ENCODE data around the gene VPS13D. TPM values are rescaled to one million over a fixed set of nuclear protein-coding genes. Genes with fewer than 3 reads are reported as not detected.

The VPS13D gene
- total RNA-seq, 1 experiment from 2014 or later: 20.2 TPM

GRCh38 chr1:12369258-12369657 is 139.4 kb downstream of the VPS13D start:
- Histone ChIP-seq H2AK5ac (ENCODE audit: insufficient read length, low read length) (no peak overlapping the region), H3K9me3 (ENCODE audit: control insufficient read depth, low read depth, low read length) (no peaks in the 10 kb centered on the region), H2BK20ac (ENCODE audit: low read depth, low read length, poor library complexity, severe bottlenecking) (no peak overlapping the region), H2BK12ac (ENCODE audit: insufficient read length, low read depth, low read length) (no peak overlapping the region), H3K27ac (ENCODE audit: insufficient read length, low read depth, low read length) (no peak overlapping the region), H3K9ac (ENCODE audit: extremely low read depth, insufficient read length, low read length) (no peak overlapping the region), H3K56ac (ENCODE audit: insufficient read length, low read depth, low read length) (no peak overlapping the region), H3K79me1 (ENCODE audit: insufficient read depth, low read depth, low read length, poor library complexity, severe bottlenecking) (no peaks in the 10 kb centered on the region), H3T11ph (ENCODE audit: low read length) (no peak overlapping the region), H4K91ac (ENCODE audit: insufficient read length, low read depth, low read length) (no peak overlapping the region), H3K18ac (ENCODE audit: insufficient read length, low read depth, low read length) (no peak overlapping the region), H3K23ac (ENCODE audit: insufficient read length, low read depth, low read length) (no peak overlapping the region), H2BK5ac (ENCODE audit: insufficient read length, low read length) (no peak overlapping the region), H2BK120ac (ENCODE audit: low read depth, low read length, poor library complexity, severe bottlenecking) (no peak overlapping the region), H4K8ac (replicated peaks; ENCODE audit: insufficient read length, low read depth, low read length) (no peak overlapping the region), H4K20me1 (ENCODE audit: control insufficient read depth, insufficient read depth, insufficient read length) (no peaks in the 10 kb centered on the region), H2AFZ (ENCODE audit: low read length) (no peak overlapping the region), H4K5ac (ENCODE audit: insufficient read length, low read depth, low read length) (no peak overlapping the region), H2BK15ac (ENCODE audit: low read depth, low read length) (no peak overlapping the region), H3K4ac (ENCODE audit: low read depth, low read length) (no peak overlapping the region), H3K23me2 (ENCODE audit: insufficient read length, low read depth, low read length, poor library complexity, severe bottlenecking) (no peaks in the 10 kb centered on the region), H3K4me2 (ENCODE audit: insufficient read depth, insufficient read length, low read length) (no peak overlapping the region), H3K27me3 (ENCODE audit: insufficient read depth, low read length) (no peaks in the 10 kb centered on the region), H3K4me1 (ENCODE audit: insufficient read depth, low read length) (no peaks in the 10 kb centered on the region), H3K14ac (ENCODE audit: insufficient read depth, low read length) (no peak overlapping the region), H3K79me2 (ENCODE audit: insufficient read depth, low read length) (no peaks in the 10 kb centered on the region)
- no CpG with 5 or more reads among the region's 6 CpGs for WGBS (ENCODE audit: extremely low coverage, insufficient read length, low lambda C conversion rate)
- peaks cover 2 to 17% (median 16%) of the 10 kb centered on the region in 3 experiments; a peak in 5 of 7 replicates for H3K36me3 Mint-ChIP-seq (ENCODE audit: insufficient read depth in 1 of 3, low read depth in 3 of 3)
- DNase-seq: no peak
- H3K4me1 Mint-ChIP-seq: peaks cover 3 to 8% of the 10 kb centered on the region in 2 experiments; a peak in 2 of 4 replicates
- peak overlapping the region in 1 of 3 experiments; percentile 60; a peak in 2 of 7 replicates for H3K27ac Mint-ChIP-seq
- TF ChIP-seq CTCF (conservative IDR thresholded peaks at IDR 0.05): no peak
- no peaks in the 10 kb centered on the region for H3K27me3 Mint-ChIP-seq (ENCODE audit: low read depth)
- H3K9me3 Mint-ChIP-seq: no peaks in the 10 kb centered on the region
- H3K4me3 Mint-ChIP-seq: no peak overlapping the region

Data from H9 (cell line).